HG03442 (cell line): ENCODE data around the gene PRKG2.

ENCODE experiments used
- ATAC-seq: cut with Tn5 transposase; IDR thresholded peaks from one replicate; pipeline ENCODE4 v1.9.1; 2021; ENCODE audit warnings: mild to moderate bottlenecking, moderate library complexity; ENCODE audit not compliant: unreplicated experiment

The PRKG2 gene

DNA sequence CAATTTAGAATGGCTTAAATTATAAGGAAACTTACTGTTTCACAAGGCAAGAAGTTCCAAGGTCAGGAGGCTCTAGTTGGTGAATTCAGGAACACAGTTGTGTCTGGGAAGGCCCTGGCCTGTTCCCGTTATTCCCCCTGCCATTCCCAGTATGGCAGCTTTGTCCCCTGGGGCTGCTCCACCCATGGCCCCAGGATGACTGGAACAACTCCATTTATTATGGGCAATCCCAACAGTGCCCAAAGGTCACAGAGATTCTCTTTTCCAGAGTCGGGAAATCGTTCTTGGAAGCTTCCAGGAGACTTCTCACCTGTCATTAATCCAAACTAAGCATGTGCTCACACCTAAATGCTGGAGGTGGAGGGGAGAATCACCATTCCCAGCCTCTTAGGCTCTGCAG lies 2.8 kb upstream of the PRKG2 start:
- no peak for ATAC-seq

DNA sequence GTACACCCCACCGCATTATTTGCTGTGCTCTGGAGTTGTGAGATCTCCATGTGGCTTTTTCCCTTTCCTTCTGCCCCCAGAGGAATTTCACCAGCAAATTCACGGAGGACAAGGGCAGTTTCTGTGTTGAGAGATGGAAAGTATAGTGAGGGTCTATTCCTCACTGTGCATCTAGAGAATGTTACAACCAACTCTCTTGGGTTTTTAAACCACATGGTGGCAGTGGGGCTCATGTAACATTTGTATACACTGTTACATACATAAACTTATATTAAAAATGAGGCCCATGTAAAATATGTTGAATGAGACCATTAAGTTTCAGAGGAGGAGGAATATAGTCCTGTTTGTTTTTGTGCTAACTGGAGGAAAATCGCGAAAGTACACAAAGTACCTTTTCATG lies 909 bp upstream of the PRKG2 start:
- ATAC-seq: no peak

DNA sequence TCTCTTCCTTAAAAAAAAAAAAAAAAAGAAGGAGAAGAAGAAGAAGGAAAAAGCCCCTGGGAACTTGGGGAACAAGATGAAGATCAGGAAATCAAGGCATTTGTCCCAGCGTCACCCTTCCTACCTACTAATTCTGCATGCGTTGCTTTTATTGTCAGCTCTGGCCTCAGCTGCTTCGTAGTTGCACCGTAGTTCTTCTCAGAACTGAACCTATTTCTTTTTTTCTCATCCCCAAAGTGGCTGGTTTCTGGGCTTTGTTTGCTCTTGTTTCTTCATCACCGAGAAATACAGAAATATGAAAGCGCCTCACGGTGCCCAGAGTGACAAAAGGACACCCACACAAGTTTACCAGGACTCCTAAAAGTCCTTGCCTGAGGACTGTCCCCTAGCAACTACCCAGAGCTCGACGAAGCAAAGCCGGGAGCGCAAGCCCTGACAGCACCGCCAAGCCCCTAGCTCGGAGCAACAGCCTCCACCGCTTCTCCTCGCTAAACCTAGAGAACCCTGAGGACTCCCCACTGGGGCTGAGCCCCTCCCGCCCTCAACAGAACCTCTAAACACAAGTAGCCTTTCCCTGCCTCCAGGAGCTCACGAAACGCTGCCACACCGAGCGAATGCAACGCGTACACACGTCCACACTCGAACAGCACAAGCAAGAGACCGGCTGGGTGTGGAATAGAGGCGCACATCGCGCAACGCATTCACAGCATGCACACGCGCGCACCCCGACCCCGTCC lies 710 bp downstream of the PRKG2 start:
- no peak for ATAC-seq

DNA sequence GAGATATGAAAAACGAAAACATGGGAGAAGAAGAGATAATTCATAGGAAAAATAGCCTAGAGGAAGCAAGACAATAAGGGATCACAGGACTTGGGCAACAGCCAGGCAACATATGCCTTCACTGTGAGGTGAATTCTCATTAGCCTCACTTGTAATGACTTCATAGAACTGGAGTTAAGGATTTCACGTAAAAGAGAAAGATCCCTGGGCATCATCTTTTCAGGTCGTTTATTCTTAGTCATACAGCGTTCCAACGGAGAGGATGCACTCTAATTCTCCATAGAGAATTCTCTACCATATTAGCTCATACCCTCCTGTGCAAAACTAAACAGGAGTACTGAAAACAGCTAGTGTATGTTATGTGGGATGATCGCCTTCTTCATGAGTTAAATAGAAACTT lies 1.4 kb downstream of the PRKG2 start:
- no peak for ATAC-seq

DNA sequence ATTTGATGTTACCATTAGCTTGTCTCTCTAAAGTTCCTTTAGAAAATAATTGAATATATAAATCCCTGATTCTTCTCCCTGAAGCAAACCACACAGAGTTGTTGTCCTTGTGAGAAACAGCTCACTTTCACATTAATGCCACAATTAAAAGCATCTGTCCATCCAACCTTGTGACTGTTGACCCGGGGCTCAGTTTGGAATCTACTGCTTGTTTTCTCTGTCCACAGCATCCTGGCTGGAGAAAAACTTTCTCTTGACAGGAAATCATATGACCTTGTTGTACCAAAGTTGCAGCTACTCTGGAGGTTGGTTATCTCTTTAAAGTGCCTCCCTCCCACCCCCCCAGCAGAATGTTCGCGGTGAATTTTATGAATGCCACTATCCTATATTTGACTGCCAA lies 3.1 kb downstream of the PRKG2 start:
- ATAC-seq: no peak

DNA sequence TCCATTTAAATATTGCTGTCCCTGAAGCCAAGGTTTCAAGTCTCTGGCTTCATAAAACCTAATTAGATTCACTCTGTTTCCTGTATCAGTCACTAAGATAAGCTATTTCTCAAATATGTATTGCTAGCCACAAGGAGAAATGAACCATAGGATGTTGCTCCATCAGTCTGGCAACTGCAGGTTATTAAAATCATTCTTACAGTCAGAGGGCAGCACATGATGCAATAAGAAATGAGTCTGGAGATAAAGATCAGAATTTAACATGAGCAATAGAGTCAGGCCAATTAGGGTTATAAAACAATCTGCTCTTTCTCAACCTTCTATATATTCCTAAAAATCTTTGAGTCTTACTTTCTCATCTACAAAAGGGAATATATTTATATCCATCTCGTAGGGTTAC lies 7.2 kb downstream of the PRKG2 start:
- ATAC-seq: no peak

DNA sequence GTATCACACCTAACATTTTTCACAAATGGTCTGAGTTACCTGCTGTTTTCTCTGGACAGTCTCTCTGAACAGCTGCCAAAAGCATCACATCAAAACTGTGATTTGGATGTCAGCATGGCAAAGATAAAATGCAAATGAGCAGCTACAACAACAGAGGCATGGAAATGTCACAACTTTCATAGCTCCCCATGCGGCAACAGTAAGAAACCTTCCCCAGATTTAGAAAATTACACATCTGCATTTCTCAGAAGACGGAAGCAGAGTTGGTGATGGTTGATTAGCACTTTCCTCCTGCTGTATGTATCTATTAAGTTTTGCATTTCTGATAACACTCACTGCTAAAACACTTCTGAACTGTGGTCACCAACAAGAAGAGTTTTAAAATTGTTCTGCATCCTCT lies 9.7 kb downstream of the PRKG2 start:
- no peak for ATAC-seq

DNA sequence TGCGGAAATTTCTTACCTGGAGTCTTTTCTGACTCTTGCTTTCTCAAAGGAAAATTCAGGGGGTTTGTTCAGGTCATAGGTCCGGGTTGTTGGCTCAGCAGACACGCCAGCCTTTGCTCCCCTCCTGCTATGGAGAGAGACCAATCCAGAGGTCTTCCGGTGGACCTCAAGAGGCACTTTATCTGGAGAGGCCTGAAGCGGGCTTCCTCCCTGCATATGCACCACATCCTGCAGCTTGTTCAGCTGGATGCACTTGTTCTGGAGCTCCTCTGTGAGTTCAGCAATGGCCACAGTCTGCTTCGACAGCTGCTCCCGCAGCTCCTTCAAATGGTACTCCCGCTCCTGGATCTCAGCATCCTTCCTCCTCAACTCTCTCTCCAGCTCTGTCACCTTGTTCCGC lies 10.5 kb downstream of the PRKG2 start:
- ATAC-seq: no peak

DNA sequence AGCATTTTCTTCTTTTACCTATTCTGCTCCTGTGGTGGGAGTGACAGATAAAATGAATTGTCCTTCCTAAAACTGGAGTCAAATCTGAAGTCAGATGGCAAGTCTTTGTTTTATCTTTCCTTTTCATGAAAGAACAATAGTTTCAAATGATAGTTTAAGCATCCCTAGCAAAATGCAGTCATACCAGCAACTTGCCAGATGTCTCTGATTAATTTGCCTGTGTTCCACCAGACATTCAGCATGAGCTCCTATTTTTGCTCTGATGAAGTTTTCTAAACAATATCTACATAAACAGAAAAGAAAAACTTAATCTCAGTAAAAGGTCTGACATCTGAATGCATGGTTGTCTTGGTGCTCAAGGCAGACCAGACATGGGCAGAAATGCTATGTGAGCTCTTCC lies 15.2 kb downstream of the PRKG2 start:
- no peak for ATAC-seq

DNA sequence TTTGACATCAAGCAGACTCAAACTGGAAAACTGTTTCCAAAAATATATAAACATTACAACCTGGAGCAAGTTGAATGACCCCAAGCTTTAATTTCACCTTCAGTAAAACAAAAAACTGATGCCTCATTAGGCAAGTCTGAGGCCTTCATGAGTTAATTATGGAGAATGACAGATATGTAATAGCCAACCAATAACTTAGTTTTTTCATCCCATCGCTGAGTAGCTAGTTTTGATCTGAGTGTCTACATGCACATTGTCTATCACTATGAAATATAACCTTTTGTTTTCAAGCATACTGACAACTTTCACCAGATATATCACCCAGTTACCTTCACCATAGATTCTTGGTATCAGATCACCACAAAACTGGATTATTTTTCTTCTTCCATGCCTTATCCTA lies 16.4 kb downstream of the PRKG2 start:
- no peak for ATAC-seq

DNA sequence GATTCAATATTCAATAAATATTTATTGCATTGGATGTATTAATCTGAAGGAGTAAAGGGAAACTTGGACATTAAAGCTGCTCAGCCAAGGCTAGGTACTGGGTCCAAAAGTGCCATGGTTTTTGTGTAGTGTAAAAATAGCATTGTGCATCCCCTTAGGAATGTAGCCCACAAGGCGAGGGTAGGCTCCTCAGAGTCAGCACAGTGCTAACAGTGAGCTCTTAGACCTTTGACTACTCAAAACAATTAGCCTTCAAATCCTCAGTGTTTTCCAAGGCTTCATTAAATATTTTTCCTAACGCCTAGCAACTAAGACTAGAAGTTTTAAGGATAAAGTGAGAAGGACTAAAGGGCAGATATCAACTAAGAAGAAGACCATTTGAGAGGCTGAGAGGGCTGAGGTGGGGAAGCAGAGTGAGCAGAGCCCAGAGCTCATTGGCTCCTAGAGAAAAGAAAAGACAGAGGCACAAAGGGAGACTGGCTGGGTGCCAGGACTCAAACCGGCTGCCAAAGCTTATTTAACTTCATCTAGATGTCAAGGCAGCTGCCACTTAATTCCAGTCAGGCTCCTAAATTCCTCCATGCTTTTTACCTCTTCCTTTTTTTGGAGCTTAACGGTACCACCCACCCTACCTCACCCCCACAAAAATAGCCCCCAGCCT lies 17.0 kb downstream of the PRKG2 start:
- no peak for ATAC-seq

DNA sequence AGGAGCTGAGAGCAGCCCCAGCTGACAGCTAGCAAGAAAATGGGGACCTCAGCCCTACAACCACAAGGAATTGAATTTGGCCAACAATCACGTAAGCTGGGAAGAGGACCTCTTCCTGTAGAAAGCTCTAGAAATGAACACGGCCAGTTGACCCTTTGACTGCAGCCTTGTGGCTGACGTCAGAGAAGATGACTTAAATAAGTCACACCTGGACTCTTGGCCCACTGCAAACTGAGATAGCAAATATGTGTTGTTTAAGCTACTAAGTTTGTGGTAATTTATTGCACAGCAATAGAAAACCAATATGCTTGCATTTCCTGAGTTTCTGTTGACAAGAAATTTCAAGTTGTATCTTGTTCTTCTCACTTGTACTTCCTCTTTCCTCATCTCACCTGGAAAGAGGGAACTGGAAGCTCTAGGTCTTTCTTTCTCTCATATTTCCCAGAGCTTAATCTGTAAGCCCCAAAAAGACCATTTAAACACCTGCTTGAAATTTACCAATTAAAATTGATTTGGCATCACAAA lies 18.8 kb downstream of the PRKG2 start:
- no peak for ATAC-seq

DNA sequence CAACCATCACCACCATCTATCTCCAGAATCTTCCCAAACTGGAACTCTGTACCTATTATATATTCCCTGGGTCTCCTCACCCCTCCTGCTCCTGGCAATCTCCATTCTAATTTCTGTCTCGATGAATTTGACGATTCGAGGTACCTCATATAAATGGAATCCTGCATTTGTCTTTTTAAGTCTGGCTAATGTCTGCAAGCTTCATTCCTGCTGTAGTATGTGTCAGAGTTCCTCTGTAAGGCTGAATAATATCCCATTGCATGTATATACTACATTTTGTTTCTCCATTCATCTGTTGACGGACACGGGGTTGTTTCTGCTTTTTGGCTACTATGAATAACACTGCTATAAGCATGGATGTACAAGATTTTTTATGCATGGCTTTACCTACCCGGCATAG lies 19.5 kb downstream of the PRKG2 start:
- no peak for ATAC-seq

DNA sequence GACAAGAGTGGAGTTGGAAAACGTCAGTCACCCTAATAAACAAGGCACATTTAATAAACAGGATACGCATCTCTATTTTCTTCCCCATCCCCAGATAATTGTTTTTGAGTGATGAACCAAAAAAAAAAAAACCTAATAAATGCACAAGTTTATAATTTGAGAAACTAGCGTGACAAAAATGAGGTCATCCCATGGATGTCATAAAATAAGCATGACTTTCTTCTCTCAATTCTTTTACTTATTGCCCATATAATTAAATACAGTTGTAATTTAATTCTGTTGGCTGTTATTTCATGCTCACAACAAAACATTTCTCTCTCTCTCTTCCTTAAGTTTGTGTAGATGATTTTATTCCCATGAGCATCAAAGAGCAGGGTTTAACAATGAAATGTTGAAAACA lies 20.7 kb downstream of the PRKG2 start:
- ATAC-seq: no peak

DNA sequence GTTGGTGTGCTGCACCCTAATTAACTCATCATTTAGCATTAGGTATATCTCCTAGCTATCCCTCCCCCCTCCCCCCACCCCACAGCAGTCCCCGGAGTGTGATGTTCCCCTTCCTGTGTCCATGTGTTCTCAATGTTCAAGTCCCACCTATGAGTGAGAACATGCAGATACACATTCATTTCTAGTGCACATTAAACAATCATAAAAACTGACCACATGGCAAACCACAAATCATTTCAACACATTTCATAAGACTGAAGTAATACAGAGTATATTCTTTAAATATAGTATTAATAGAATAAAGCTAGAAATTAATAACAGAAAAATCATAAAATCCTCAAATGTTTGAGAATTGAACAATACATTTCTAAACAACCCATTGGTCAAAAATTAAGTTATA lies 34.1 kb downstream of the PRKG2 start:
- no peak for ATAC-seq

DNA sequence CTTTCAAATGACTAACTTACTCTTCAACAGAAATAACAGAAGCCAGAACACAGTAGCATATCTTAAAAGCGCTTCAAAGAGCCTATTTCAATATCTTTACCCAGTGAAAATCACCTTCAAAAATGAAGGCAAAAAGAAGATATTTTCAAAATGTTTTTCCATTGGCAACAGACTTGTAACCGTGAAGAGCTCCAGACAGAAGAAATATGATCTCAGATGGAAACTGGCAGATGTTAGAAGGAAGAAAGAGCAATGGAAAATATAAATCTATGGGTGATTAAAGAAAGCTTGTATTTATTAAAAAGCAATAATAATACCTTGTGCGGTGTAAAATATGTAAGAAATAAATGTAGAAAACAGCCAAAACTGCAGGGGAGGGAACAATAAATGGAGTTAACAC lies 35.7 kb downstream of the PRKG2 start:
- ATAC-seq: no peak

DNA sequence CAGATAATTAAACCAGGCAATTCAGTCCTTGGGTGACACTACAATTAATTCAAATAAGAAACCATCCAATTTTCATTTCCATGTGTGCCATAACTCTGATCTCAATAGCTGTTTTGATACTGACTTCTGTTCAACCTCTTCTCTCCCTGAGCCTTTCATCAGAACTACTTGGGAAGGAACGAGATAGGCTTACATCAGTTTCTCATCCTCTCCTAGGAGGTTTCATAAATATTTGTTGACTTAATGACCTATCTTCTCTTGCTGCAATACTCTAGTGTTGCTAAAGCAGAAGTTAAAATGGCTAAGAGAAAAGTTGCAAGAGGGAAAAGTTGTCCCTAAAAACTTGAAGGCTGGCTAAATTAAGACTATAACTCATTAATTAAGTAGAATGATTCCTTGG lies 41.8 kb downstream of the PRKG2 start:
- no peak for ATAC-seq

DNA sequence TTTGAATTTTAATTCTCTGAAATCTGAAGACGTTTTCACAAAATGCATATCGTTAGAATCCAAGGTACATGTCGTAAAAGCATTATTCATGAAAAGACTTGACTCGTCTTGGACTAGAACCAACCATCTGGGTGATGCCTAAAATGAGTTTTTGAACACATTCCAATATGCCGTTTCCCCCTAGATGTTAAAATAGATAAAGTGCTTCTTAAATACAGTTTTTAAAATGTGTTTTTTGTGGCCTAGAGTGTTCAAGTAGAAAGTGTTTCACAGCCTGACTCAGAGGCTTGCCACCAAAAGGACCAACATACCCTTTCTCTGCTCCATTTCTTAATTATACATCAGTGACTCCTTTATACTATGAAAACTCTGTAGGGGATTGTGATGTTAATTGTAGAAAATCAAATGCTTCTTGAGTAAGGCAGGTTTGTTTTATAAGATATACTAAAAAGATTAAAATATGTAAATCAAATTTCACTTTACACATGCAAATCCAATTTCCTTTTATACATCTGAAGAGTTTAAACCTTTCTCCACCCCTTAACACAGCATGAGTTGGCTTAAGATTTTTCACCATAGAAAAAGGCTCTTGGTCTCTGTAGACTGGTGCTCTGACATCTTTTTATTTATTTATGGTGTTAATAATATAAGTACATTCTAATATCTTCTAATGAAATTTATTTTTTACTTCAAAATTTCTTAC lies 48.4 kb downstream of the PRKG2 start:
- no peak for ATAC-seq

DNA sequence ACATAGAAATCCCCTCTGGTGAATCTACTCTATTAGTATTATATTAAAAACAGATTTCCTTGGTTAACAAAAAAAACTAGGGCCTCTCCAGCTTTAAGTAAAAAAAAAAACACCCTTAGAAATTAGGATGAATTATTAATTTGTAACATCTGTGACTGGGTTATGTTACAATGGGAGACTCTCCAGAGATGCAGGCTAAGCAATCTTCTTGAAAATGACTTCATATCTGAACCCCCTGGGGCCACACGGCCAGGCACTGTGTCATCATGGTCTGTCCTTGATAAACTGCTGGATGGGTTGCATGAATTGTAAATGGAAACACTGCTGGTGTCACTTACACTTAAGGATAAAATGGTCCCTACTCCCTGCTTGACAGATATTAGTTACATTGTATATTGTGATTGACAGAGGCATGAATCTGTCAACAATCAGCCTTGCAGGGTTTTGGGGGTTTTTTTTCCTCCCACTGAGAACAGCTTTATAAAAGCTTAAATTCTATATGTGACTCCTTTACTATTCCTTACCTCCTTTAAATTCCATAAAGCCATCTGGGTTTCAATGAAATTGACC lies 49.1 kb downstream of the PRKG2 start:
- ATAC-seq: no peak

DNA sequence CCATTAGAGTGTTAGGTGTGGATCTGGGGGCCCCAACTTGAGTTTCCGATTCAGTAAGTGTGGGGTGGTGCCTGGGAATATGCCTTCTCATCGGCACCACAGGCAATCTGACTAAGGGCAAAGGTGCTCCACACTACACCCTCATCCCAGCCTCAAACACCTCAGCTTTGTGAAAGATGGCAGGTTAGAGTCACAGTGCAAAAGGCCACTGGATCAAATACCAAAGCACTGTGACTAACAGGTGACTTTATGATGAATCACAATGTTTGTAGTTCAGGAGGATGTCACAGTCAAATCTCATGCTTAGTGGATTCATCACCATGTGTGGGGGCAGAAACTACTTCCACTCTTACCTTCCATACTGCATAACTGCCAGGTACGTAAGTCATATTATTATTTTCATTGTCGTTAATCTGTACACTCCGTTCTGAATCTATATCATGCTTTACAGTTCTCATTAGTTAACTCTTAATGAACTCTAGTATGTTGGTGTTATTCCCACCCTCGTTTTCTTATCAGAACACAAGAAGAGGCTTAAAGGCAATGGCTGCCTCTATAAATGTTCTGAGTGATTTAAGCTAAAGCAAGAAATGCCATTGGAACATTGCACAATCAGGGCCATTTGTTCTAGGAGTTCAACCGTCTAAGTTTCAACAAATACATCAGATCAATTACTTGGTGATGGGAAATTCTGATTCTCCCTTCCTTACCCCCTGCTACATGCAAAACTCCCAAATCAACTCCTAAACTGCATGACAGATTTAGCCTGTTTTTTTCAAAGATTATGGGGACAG lies 50.2 kb downstream of the PRKG2 start:
- ATAC-seq: no peak

DNA sequence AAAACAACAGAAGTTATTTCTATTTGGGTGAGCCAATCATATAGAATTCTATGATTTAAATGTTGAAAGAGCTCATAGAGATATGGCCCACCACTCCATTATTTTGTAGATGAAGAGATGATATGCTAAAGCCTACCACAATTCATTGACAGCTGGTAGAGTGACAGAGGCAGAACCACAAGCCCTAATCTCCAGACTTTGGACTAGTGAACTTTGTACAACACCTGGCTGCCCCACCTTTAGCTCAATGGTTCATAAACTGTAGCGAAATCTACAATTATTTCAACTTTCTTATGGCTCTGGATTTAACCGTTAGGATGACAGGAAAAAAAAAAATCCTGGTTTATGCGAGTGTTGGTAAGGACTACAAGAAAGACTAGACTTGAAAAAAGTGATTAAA lies 50.9 kb downstream of the PRKG2 start:
- ATAC-seq: no peak
